DOHH2 (cell line): ENCODE results near the gene LRTM2.

Experiments
- CTCF ChIP-seq: fragments of 200-600 bp; sonication (generic); IDR thresholded peaks from one replicate; pipeline ENCODE4 v1.5.1; 2014; ENCODE audit warnings: antibody characterized with exemption, mild to moderate bottlenecking, low read depth, low read length; ENCODE audit not compliant: poor library complexity, severe bottlenecking
- EZH2phosphoT487 ChIP-seq: fragments of 200-600 bp; sonication (generic); IDR thresholded peaks from 2 replicates; pipeline ENCODE4 v1.6.1; 2017; ENCODE audit warnings: borderline replicate concordance, mild to moderate bottlenecking, antibody characterized with exemption, low read length, moderate library complexity, mixed read lengths

GRCh38 chr12:1844661-1845409 lies 24.5 kb downstream of the LRTM2 start:
- TF ChIP-seq CTCF = no peak
- TF ChIP-seq EZH2phosphoT487 = no peak
